HS-5 (cell line): ENCODE measurements around the gene RAB10.
A peak's percentile ranks its signal among the peaks of the same experiment; 100 is the strongest.

Experiments used
- DNase-seq: peaks from one replicate; pipeline ENCODE4 v3.0.0-alpha.2; 2012; ENCODE audit warnings: low read depth

Gene RAB10

DNA sequence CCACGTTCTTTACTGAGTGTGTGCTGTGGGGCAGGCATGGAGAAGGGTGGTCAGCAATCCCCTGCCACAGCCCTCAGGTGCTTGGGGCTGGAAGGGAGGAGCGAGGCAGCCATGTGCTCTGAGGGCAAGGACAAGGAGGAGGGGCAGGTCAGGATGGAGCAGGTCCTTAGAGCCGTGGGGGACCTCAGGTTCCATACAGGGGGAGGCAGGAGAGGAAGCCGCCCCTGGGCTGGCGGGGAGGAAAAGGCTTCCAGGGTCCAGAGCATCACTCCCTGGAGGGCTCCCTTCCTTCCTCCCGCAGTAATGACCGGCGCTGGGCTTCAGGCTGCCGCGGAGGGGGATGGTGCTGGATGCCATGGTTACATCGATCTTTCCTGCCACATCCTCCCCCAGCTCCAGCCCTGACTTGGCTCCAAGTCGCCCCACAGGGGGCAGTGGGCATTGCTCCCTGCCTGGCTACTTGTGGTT, 145.6 kb downstream of the RAB10 start:
- no peak for DNase-seq

DNA sequence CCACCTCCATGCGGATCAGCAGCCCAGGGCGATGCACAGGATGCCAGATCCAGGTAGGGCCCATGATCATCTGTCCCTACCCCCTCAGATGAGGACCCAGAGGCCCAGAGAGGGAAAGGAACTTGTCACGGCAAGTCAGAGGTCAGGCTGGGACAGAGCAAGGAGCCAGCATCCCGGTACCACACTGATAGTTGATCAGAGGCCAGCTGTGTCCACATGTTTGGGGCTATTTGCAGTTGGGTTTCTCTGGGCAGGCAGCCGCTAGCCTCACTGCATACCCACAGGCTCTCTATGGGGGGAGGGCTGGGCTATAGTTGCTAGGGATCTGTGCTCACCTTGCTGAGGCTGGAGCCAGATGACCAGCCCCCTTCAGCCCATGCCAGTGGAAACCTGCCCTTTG, 148.6 kb downstream of the RAB10 start:
- no peak for DNase-seq

DNA sequence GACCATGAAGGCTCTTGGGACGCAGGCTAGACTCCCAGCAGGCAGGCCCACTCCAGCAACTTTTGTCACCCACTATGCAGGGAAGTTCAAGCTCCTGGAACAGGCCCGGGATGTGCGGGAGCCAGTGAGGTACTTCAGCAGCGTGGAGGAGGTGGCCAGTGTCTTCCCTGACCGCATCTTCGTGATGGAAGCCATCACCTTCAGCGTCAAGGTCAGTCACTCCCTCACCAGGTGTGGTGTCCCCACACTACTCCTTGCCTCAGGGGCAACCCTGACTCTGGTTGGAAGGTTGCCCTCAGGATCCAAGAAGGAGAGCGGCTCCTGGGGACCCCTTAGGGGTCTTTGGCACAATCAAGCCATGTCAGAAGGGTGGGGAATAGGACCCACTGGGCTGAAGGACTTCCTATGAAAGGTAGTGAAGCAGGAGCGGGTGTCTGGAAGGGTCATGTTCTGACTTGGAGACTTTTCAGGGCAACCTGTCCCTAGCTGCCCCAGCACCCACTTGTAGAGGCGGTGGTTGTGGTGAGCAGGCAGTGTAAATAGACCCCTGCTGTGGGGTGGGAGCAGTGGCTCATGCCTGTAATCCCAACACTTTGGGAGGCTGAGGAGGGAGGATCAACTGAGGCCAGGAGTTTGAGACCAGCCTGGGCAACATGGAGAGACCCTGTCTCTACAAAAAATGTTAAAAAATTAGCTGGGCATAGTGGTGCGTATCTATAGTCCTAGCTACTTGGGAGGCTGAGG, 149.2 kb downstream of the RAB10 start:
- no peak for DNase-seq

DNA sequence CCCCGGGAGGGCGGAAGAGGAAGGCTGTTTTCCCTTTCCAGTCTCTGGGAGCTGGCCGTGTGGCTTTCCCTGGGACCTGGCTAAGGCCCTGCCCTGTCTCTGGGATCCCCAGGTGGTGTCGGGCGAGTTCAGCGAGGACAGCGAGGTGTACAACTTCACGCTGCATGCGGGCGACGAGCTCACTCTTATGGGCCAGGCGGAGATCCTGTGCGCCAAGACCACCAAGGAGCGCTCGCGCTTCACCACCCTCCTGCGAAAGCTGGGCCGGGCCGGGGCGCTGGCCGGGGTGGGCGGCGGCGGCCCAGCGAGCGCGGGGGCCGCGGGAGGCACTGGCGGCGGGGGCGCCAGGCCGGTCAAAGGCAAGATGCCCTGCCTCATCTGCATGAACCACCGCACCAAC, 150.2 kb downstream of the RAB10 start:
- no peak for DNase-seq

- peak; percentile 24 for DNase-seq
These were observed 150.8 kb downstream of the RAB10 start for GRCh38 chr2:26184555-26185303.

DNA sequence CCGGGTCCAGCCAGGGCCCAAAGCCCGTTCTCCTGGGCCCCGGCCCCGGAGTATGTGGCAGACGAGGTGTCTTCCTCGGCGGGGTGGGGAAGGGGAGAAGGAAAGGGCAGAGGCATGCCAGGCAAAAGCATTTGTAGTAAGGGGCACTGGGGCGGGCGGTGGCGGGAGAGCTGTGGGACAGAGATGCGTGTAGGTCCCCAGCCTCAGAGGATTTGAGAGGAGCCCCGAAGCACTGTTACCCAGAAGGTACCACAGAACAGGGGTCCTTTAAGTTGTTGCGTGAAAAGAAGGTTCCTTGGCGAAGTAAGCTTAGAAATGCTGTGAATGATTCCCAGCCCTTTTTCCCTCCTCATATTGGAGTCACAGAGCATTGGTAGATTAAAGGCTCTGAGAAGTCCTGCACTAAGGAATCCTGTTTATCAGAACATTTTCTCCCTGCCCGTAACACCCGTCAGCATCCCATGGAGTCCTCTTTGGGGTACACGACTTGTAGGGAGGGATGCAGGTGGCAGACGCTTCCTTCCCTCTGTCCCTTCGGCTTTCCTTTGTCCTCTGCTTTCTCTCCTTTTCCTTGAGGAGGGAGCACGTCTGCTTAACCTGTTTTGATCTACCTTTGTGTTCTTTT, 151.5 kb downstream of the RAB10 start:
- no peak for DNase-seq

DNA sequence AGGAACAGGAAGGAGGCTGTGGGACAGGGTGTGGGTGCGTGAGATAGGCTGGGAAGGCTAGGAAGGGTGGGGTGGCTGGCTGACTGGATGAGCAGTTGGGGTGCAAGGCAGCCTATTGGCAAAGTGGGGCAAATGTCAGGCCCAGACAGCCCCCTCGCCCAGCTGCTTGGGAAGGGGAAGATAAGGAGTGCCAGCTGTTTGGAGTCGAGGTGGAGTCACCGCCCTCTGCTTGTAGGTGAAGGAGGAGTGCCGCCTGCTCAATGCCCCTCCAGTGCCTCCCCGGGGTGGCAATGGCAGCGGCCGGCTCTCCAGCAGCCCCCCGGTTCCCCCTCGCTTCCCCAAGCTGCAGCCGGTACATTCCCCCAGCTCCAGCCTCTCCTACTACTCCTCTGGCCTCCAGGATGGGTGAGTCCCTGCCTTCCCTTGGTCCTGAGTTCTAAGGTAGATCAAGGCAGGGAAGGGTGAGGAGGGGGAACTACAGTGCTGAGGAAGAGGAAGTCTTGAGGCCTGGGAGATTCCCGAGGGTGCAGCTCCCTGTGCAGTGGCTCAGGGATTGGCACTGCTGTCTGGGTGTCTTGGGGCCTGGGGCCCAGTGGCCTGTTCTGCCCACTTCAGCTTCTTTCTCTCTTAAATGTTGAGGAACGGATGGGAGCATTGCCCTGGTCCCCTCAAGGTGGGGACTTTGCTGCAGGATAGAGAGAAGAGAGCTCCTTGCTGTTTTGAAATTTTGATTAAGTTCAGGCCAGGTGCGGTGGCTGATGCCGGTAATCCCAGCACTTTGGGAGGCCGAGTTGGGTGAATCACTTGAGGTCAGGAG, 152.3 kb downstream of the RAB10 start:
- DNase-seq = no peak
